GM19023 (cell line): Measurements from ENCODE around the gene CHI3L2.

Experiments used
- ATAC-seq: cut with Tn5 transposase; IDR thresholded peaks from one replicate; pipeline ENCODE4 v1.9.1; 2021; ENCODE audit warnings: mild to moderate bottlenecking, moderate library complexity; ENCODE audit not compliant: unreplicated experiment

CHI3L2 gene, protein sequence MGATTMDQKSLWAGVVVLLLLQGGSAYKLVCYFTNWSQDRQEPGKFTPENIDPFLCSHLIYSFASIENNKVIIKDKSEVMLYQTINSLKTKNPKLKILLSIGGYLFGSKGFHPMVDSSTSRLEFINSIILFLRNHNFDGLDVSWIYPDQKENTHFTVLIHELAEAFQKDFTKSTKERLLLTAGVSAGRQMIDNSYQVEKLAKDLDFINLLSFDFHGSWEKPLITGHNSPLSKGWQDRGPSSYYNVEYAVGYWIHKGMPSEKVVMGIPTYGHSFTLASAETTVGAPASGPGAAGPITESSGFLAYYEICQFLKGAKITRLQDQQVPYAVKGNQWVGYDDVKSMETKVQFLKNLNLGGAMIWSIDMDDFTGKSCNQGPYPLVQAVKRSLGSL

DNA sequence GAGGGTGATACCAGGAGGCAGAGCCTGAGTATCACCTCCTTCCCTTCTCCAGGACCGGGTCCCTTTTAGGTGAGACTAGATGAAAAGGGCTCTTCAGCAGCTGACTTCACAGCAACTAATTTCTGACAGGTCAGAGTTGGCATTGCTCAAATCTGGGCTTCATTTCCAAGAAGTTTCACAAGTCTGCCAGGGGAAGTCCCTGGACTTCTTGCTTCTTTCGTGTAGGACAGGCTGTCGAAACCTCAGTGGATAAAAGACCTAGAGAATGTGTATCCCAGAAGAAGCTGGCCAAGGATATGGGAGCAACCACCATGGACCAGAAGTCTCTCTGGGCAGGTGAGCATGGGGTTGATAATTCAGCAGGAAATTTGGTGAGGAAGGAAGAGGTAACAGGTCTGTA lies at the start of gene CHI3L2:
Gene CHI3L2, plus strand, starts transcription at position 280 of the 400 bp plus-strand sequence. Its CDS starts 17 bp downstream, at position 297.
- ATAC-seq, result no peak

DNA sequence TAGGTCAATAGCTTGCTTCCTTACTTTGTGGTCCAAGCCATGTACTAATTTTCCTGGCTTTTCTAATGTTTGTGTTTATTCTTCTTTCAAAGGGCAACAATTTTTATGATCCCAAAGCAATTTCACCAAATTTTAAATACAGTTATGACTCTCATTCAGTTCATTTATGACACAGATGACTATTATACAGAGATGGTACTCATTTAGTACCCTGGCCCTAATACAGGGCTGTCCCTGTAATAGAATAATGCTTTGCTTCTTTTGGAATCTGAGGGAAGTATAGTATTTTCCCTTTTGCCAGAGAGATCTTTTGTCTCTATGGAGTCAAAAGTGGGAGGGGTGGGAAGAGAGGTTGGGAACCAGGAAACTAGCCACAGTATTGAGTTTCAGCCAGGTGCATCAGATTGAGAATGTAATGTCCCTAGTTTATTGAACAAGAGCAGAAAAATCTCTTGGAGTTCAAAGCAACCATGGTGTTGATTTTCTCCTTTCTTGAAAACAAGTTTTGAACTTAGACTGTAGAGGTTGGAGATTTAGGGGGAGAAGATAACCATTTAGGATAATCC lies 47.5 kb upstream of the CHI3L2 start:
- no peak for ATAC-seq

DNA sequence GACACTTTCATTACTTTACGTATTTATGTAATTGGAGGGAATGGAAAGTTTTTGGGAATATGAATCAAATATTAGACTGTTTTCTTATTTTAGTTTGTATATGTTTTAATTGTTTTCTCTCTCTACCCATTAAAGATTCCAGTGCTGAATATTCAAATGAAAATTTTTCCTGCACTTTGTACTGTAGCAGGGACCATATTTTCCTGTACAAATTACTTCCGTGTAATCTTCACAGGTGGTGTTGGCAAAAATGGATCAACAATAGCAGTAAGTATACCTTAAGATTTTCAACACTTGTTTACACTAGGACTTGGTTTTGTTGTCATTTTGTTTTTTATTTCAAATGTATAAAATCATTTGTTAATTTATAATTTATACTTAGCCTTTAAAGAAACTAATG lies 45.5 kb upstream of the CHI3L2 start:
- no peak for ATAC-seq

DNA sequence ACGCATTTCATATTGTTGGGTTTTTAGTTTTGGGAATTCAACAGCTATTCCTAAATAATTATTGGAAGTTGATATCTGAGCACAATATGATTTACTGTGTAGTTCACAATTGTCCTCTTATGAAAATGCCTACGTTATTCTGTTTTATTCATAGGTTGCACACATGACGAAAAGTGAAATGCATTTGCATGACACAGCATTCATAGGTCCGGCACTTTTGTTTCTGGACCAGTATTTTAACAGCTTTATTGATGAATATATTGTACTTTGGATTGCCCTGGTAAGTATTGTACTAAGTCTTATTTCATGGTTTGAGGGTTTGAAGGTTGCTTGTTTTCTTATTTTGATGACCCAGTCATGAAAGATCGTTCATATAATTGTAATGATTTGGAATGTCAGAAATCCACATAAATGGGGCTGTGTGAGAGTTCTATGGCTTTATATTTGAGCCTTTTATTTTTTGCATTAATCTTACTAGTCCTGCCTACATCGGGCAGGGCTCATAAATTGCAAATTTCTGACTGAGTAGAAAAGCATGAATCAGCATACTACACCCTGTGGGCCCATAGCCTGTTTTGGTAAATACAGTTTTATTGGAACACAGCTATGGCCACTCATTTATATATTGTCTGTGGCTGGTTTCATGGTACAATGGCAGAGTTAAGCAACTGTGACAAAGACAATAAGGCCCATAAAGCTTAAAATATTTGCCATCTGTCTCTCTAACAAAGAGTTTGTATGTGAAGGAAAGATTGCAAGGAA lies 44.0 kb upstream of the CHI3L2 start:
- ATAC-seq, result no peak

DNA sequence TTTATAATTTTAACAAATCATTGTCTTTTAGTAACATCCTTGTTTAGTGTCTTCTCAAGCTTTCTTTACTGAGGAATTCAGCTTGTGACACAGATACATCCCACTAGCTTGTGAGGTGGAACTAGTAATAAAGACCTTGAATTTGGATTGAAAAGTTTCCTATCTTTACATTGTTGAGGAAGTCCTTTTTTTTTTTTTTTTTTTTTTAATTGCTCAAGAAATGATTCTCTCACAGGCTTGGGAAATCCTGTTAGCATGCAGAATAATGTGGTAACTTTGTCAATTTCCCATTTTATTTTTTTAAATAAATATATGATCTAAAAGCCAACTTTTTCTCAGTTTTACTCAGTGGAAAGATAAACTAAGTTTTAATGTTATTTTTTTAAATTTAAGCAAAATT lies 42.9 kb upstream of the CHI3L2 start:
- ATAC-seq, result no peak

DNA sequence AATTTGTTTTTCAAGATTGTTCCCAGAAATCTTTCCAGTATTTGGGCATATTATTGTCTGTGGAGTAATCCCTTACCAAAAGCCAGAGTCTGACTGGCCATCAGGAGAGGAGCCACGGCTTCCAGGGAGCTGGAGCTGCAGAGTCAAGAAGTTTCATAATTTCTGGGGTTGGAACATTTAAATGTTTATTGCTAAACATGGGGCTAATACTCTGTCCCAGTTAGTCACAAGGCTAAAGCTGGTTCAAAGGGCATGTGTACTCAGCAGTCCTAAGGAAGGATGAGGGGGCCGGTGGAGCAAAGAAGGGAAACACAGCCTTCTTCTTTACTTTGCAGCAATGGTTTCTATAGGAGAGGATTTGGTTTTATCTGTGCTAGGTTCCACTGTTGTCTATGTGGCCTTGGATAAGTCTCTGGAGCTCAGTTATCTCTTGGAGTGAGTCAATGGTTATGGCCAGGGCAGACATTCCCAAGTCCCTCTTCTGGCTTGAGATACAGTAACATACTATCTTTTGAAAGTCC lies 36.5 kb upstream of the CHI3L2 start:
- ATAC-seq, result no peak

DNA sequence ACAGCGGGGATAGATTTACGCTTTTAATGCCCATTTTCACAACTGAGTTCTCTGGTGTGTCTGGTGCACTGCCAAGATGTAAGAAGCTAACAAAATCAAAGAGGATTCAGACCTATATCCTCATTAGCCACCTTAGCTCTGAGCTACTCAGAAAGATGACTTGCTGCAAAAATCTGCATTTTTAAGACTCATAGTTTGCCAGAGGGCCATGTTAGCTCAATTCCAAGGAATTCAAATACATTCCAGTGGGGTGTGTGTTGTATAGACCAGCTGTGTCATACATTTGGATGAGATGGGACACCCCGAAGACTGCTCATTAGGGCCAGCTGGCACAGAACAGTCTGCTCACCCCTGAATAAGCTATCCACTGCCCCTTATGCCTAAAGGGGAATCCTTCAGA lies 36.0 kb upstream of the CHI3L2 start:
- no peak for ATAC-seq

DNA sequence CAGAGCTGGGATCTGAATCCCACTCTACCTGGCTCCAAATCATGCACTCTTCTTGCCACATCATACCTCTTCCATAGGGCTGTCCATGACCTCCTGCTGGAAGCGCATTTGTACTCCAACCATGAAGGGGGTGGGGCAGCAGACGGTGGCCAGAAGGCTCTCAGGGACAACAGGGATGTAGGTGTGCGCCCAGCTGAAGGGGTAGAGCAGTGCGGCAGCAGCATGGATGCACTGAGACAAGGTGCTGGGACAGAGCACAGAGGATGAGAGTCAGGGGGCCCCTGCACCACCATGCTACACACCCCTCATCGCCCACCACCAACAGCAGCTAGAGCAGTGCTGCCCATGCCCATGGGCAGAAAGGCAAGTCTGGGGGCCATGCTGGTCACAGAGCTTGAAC lies 35.4 kb upstream of the CHI3L2 start:
- ATAC-seq, result no peak

DNA sequence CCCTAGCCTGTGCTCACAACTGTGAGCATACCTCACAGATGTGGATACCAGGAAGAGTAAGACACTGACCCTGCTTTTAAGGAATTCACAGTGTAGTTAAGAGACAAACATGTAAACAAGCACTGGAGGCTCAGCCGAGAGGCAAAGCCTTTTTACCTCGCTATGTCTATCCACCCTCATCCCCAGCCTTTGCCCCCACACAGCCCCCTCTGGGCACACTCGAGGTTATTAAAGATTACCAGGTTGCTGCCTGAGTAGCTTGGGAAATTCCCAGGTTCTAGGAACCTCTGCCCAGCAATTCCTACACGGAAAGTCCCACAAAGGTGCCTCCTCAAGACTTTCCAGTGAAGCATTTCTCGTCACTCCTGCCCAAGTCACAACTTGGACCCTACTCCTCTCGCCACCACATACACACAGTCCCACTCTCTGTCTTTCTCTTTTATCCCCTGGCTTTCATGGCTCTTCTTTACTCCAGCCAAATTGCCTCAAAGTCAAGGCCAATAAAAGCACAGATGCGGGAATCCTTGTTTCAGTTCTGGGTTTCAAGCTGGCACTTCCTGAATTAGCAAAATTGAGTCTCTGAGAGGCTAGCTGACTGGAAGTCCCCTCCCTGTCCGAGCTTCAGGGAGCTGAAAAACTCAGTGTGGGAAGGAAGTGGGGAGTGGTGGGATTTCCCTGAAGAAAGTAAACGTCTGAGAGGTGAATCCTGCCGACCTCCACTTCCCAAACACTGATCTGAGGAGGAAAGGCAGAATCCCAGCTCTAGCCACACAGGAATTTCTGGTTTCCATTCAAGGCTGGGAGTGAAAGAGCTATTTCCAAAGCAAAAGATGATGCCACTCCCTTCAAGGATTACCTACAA lies 34.6 kb upstream of the CHI3L2 start:
- no peak for ATAC-seq

DNA sequence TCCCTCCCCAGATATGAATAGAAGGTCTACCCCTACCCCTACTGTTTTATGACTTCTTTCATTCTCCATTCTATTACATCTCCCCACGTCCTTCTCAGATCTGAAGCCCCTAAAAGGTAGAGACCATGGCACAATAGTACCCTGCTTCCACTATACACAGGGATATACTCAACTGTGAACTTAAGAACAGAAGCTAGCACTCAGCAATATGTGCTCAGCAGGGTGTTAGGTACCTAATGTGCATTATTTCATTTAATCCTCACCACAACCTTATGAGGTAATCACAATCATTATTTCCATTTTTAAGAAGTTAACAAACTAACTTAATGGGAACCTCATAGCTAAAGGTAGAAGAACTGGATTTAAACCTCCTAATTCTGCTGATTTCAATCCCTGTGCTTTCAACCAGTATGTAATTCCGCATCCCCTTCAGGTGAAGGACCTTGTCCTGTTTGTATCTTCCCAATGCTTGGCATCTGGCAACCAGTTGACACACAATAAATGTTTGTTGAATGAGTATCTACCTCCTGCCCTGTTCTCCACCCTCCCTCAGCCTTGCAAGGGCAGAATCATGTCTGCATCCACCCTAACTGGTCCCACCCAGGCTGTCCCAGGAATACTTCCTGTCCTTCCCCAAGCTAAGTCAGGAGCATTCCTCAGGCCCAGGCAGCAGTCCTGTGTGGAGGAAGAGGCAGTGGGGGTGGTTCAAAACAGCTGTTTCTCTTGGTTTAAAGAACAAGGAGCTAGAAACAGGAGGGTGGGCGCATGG lies 33.6 kb upstream of the CHI3L2 start:
- no peak for ATAC-seq

DNA sequence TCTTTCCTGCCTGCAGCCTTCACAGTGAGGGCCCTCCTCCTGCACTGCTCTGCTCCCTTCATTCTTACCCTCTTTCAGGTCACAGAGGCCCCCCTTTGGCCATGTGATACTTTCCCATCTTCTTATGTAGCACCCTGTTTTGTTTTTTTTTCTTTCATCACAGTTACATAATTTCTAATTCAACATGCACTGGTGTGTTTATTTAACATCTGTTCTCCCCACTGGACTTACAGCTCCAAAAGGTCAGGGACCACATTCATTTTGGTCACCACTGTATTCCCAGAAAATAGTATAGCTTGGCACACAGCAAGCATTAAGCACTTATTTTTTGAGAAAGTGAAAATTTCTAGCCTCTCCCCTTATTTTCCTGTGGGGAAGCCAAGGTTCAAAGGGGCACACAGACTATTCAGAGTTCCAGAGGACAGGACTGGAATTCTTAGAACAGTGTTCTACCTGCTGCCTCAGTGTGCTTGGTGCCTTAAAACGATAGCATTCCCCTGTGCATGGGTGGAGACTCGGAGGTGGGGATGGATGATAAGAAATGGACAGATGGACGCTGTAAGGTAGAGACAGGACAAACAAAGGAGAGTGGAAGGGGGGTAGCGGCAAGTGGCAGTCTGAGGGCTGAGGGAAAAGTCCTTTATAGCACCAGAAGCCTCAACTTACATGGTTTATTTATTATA lies 32.4 kb upstream of the CHI3L2 start:
- ATAC-seq, result no peak

DNA sequence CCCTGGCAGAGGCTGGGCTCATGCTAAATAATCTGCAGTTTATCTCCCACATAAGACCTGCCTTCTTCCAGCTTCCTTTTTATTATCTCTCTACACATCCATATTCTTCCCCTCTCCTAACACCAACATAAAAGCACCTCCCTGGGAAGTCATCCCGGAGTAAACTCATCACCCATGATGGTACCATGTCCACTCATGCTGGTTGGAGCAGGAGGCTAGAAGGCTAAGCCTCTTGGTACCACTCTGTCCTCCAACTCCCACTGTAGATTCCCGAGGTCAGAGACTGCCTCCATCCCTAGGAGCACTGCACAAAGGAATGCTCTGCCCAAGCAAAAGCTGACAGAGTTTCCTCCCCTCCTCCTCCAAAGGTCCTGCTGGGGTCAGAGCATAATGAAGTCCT lies 31.3 kb upstream of the CHI3L2 start:
- ATAC-seq, result no peak

DNA sequence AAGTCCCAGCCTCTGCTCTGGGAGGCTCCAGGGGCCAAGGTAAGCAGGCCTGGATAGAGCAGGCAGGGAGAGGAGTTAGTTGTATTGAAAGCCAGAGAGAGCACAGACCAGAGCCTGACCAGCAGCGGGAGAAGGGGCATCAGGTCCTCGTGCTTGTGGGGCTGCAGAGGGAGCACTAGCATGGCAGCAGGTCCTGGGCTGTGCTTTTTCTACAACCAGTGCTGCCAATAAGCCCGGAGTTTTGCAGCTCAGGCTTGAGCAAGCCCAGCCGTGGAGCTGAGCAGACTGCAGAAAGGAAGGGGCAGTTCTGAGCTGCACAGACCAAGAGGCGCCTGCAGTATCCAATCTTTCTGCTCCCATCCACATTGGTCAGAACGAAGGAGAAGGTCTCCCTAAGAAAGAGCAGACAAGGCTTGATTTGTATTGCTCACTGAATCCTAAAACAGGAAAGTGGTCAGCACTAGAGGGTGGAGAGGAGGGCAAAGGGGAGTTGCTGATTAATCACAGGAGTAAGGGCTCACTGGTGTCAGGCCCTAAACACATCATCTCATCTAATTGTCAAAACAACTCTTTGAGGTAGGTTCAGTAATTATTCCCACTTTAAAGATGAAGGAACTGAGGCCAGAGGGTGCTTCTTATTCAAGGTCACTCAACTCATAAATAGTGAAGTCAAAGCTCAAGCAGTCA lies 29.8 kb upstream of the CHI3L2 start:
- ATAC-seq, result no peak

DNA sequence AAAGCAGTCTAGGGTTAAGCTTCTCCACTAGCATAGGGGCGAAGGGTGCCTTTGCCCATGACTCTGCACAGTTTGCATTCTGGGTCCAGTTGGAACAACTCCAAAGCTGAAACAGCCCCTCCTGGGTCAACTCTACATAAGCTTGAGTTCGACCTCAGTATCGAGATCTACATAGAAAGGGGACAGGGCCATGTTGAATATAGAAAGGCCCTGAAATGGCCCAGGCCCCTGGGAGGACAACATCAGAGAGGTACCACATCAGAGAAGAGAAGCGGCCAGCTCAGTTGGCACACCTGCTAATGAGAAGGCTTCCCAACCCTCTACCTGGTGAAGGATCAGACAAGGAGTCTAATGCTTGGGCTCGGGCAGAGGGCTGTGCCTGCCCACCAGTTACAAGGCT lies 28.7 kb upstream of the CHI3L2 start:
- no peak for ATAC-seq

DNA sequence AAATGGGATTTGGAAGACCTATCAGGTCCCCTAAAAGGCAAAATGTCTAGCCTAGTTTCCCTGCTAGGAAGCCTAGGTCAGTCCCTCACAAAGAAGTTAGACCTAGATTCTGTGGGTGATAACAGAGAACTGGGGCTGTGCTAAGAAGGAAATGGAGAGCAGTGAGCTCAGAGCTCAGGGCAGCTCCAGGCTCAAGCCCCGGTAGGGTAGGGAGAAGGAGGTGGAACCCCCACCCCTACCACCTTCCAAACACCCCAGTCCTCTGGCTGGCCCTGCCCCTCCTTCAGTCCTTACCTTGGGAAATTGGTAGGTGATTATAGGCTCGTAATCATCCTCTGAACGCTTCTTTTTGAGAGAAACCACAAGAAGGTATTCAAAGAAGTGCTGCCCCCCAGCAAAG lies 28.2 kb upstream of the CHI3L2 start:
- no peak for ATAC-seq

DNA sequence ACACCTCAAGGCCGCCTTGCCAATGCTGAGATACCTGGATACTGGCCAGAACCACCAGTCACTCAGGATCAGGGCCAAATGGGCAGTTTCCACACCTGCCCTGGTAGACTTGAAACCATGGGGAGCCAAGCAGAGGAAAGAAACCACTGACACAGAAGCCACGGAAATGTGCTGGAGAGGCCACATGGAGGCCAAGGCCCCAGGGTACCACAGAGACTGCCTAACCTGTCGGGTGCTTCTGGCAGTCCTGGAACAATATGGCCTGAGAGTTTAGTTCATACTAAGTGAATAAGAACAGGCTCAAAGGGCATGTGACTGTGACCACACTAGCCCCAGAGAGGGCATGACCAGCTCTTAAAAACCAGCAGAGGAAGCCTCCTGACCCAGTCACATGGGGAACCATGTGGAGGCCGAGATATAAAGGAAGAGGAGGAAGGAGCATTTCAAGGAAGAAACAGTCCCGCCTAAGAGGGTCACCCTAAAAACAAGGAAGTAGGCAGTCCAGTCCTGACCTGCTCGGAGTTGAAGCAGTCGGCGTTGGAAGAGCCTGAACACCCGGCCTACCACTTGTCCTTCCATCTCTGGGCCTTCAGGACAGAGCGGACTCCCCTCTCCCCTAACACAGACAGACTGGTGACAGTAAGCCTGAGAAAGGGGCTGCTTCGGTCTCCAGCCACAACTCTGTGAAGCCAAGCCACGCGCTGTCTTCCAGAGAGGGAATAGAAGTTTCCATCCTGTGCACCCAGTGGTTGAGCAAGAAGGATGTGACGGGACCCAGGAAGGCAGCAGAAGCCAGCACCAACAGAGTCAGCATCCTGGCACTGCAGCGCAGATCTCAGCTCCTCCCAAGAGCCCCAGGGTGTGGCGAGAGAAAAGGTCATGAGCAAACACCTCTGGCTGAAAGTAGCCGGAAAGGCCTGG lies 27.4 kb upstream of the CHI3L2 start, which contains the start of gene DENND2D:
Gene DENND2D, minus strand, starts transcription at position 766 of the 921 bp plus-strand sequence. Its CDS starts 187 bp downstream, at position 579.
- ATAC-seq, result no peak

DNA sequence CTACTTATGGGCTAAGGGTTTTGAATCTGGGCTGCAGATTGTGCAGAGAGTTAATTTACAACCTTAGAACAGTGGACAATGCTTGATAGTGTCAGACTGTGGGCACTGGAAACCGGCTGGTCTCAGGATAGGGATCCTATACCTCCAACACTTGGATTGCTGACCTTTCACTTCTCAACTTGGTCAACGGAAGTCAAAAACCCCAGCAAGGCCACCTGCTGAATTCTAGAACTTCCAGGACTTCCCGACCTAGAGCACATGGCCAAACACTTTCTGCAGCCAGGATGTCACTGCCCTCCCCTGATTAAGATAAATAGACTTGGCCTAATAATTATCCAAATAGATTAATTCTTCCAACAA lies 26.7 kb upstream of the CHI3L2 start:
- no peak for ATAC-seq
